GM19468 (cell line): ENCODE data around the gene SELENOV.

ENCODE experiments used
- ATAC-seq: cut with Tn5 transposase; IDR thresholded peaks from one replicate; pipeline ENCODE4 v1.9.1; 2021; ENCODE audit warnings: mild to moderate bottlenecking, moderate library complexity, moderate number of reproducible peaks; ENCODE audit not compliant: unreplicated experiment; ENCODE audit errors: extremely low read depth

Gene SELENOV

GRCh38 chr19:39517432-39517831 lies 2.5 kb downstream of the SELENOV start:
- no peak for ATAC-seq

- ATAC-seq = no peak
Observed at GRCh38 chr19:39518458-39518857, 3.5 kb downstream of the SELENOV start.

- ATAC-seq = no peak
Observed at GRCh38 chr19:39518975-39519374, 4.0 kb downstream of the SELENOV start.

- no peak for ATAC-seq
Observed at GRCh38 chr19:39520541-39521484, 5.9 kb downstream of the SELENOV start.

GRCh38 chr19:39524495-39524894 lies 9.6 kb downstream of the SELENOV start:
- no peak for ATAC-seq

GRCh38 chr19:39525205-39525604 lies 10.3 kb downstream of the SELENOV start:
- ATAC-seq = no peak

GRCh38 chr19:39531834-39532232 lies 16.9 kb downstream of the SELENOV start:
- ATAC-seq = no peak

GRCh38 chr19:39532233-39533002 lies 17.5 kb downstream of the SELENOV start, which contains the start of gene EID2B:
EID2B (minus strand) TSS chr19:39532852; CDS start chr19:39532802, 50 bp downstream.
- ATAC-seq = peak; percentile 87

- no peak for ATAC-seq
Observed at GRCh38 chr19:39533003-39533512, 18.1 kb downstream of the SELENOV start.

- ATAC-seq = no peak
Observed at GRCh38 chr19:39533791-39534190, 18.9 kb downstream of the SELENOV start.

- ATAC-seq = no peak
Observed at GRCh38 chr19:39539165-39539517, 24.2 kb downstream of the SELENOV start.

- peak; percentile 36 for ATAC-seq
Observed at GRCh38 chr19:39539518-39540332, 24.8 kb downstream of the SELENOV start, which contains the start of gene EID2. EID2 (minus strand) TSS chr19:39540161; CDS start chr19:39540079, 82 bp downstream.

GRCh38 chr19:39540333-39540673 lies 25.4 kb downstream of the SELENOV start:
- no peak for ATAC-seq

- ATAC-seq = no peak
Observed at GRCh38 chr19:39542206-39542605, 27.3 kb downstream of the SELENOV start.

GRCh38 chr19:39543477-39543857 lies 28.5 kb downstream of the SELENOV start:
- ATAC-seq = no peak

- no peak for ATAC-seq
Observed at GRCh38 chr19:39544226-39544903, 29.4 kb downstream of the SELENOV start.

- no peak for ATAC-seq
Observed at GRCh38 chr19:39544911-39545310, 30.0 kb downstream of the SELENOV start.

- no peak for ATAC-seq
Observed at GRCh38 chr19:39546599-39546998, 31.7 kb downstream of the SELENOV start.

- no peak for ATAC-seq
Observed at GRCh38 chr19:39550197-39550596, 35.3 kb downstream of the SELENOV start.
